MM.1S (cell line): ENCODE measurements around the gene ZNF628.

Experiments
- DNase-seq: peaks from one replicate; pipeline ENCODE4 v3.0.0-alpha.2; 2015
- H2AFZ ChIP-seq: fragments of 300-600 bp; sonication (generic); 2 replicates; pipeline ENCODE4 v1.6.0; 2016; ENCODE audit warnings: antibody characterized with exemption, low read length
- H3F3A ChIP-seq: fragments of 300-600 bp; sonication (generic); 2 replicates; pipeline ENCODE4 v1.6.1; 2016; ENCODE audit warnings: mild to moderate bottlenecking, antibody characterized with exemption, low read length, moderate library complexity, mixed read lengths; ENCODE audit not compliant: insufficient read depth
- H3K27ac ChIP-seq: fragments of 300-600 bp; sonication (generic); 2 replicates; pipeline ENCODE4 v1.5.1; 2016; ENCODE audit warnings: mild to moderate bottlenecking, low read length
- H3K27me3 ChIP-seq: fragments of 300-600 bp; sonication (generic); replicated peaks from 2 replicates; pipeline ENCODE4 v1.6.0; 2016; ENCODE audit warnings: low read length; ENCODE audit not compliant: insufficient read depth
- H3K36me3 ChIP-seq: fragments of 300-600 bp; sonication (generic); replicated peaks from 2 replicates; pipeline ENCODE4 v1.6.1; 2016; ENCODE audit warnings: mild to moderate bottlenecking, low read length, mixed read lengths; ENCODE audit not compliant: insufficient read depth
- H3K4me1 ChIP-seq: fragments of 300-600 bp; sonication (generic); 2 replicates; pipeline ENCODE4 v1.6.1; 2016; ENCODE audit warnings: low read length, mixed read lengths
- H3K4me2 ChIP-seq: fragments of 300-600 bp; sonication (generic); 2 replicates; pipeline ENCODE4 v1.6.0; 2016; ENCODE audit warnings: low read depth, low read length
- H3K4me3 ChIP-seq: fragments of 300-600 bp; sonication (generic); 2 replicates; pipeline ENCODE4 v1.5.1; 2016; ENCODE audit warnings: low read length, mixed read lengths
- H3K79me2 ChIP-seq: fragments of 300-600 bp; sonication (generic); 2 replicates; pipeline ENCODE4 v1.6.1; 2016; ENCODE audit warnings: mixed run types, low read length, mixed read lengths
- H3K9ac ChIP-seq: fragments of 300-600 bp; sonication (generic); 2 replicates; pipeline ENCODE4 v1.6.1; 2016; ENCODE audit warnings: low read length, mixed read lengths
- H3K9me2 ChIP-seq: fragments of 300-600 bp; sonication (generic); replicated peaks from 2 replicates; pipeline ENCODE4 v1.6.1; 2016; ENCODE audit warnings: mild to moderate bottlenecking, low read length, mixed read lengths; ENCODE audit not compliant: insufficient read depth
- H3K9me3 ChIP-seq: fragments of 300-600 bp; sonication (generic); replicated peaks from 2 replicates; pipeline ENCODE4 v1.6.1; 2016; ENCODE audit warnings: mild to moderate bottlenecking, low read length, mixed read lengths; ENCODE audit not compliant: insufficient read depth
- H4K20me1 ChIP-seq: fragments of 300-600 bp; sonication (generic); 2 replicates; pipeline ENCODE4 v1.6.1; 2016; ENCODE audit warnings: mild to moderate bottlenecking, low read length, moderate library complexity, mixed read lengths; ENCODE audit not compliant: insufficient read depth
- EZH2 ChIP-seq: fragments of 300-600 bp; sonication (generic); optimal IDR thresholded peaks from 2 replicates; pipeline ENCODE3; 2017; ENCODE audit warnings: low read depth, mild to moderate bottlenecking, antibody characterized with exemption, low read length, mixed read lengths
- EZH2phosphoT487 ChIP-seq: fragments of 300-600 bp; sonication (generic); IDR thresholded peaks from 2 replicates; pipeline ENCODE4 v1.6.1; 2018; ENCODE audit warnings: antibody characterized with exemption, low read length
- TF ChIP-seq, protein P1 (sequence below): fragments of 300-600 bp; sonication (generic); IDR thresholded peaks from 2 replicates; pipeline ENCODE4 v1.5.1; 2016; ENCODE audit warnings: antibody characterized with exemption, low read length, mixed read lengths

The ZNF628 gene

DNA sequence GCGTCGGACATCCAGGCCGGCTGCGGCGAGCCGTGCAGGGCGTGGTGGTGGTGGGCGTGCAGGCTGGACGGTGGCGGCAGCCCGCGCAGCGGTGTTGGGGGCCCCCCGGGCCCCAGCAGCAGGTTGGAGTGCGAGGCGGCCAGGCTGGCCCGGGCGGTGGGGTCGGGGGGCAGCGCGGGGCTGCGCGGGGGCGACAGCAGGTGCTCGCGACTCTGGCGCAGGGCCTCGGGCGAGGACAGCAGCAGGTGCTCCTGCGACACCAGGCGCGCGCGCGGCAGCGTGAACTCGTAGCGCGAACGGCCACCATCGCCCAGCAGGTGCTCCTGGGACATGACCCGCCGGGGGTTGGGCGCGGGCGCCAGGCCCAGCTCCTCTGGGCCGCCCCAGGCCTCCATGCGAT, 43.1 kb upstream of the ZNF628 start:
- no peak for DNase-seq
- no peaks in the 10 kb centered on the region for H3K36me3 ChIP-seq
- H3K4me1 ChIP-seq = no peaks in the 10 kb centered on the region
- no peak overlapping the region for H2AFZ ChIP-seq
- H3K4me2 ChIP-seq = no peak overlapping the region
- H3K27ac ChIP-seq = no peak overlapping the region
- no peaks in the 10 kb centered on the region for H3F3A ChIP-seq
- peaks cover 35% of the 10 kb centered on the region for H3K27me3 ChIP-seq
- no peaks in the 10 kb centered on the region for H3K79me2 ChIP-seq
- no peaks in the 10 kb centered on the region for H3K9me3 ChIP-seq
- TF ChIP-seq, protein P1, sequence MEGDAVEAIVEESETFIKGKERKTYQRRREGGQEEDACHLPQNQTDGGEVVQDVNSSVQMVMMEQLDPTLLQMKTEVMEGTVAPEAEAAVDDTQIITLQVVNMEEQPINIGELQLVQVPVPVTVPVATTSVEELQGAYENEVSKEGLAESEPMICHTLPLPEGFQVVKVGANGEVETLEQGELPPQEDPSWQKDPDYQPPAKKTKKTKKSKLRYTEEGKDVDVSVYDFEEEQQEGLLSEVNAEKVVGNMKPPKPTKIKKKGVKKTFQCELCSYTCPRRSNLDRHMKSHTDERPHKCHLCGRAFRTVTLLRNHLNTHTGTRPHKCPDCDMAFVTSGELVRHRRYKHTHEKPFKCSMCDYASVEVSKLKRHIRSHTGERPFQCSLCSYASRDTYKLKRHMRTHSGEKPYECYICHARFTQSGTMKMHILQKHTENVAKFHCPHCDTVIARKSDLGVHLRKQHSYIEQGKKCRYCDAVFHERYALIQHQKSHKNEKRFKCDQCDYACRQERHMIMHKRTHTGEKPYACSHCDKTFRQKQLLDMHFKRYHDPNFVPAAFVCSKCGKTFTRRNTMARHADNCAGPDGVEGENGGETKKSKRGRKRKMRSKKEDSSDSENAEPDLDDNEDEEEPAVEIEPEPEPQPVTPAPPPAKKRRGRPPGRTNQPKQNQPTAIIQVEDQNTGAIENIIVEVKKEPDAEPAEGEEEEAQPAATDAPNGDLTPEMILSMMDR = no peak
- TF ChIP-seq EZH2 = no peak
- TF ChIP-seq EZH2phosphoT487 = no peak
- no peak overlapping the region for H3K4me3 ChIP-seq
- H3K9me2 ChIP-seq = no peaks in the 10 kb centered on the region
- no peak overlapping the region for H3K9ac ChIP-seq
- H4K20me1 ChIP-seq = no peaks in the 10 kb centered on the region

DNA sequence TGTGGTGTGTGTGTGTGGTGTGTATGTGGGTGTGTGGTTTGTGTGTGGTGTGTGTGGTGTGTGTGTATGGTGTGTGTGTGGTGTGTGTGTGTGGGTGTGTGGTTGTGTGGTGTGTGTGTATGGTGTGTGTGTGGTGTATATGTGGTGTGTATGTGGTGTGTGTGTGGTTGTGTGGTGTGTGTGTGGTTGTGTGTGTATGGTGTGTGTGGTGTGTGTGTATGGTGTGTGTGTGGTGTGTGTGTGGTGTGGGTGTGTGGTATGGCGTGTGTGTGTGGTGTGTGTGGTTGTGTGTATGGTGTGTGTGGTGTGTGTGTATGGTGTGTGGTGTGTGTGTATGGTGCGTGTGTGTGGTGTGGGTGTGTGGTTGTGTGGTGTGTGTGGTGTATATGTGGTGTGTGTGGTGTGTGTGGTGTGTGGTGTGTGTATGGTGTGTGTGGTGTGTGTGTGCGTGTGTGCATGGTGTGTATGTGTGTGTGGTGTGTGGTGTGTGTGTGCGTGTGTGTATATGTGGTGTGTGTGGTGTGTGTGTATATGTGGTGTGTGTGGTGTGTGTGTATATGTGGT, 42.0 kb upstream of the ZNF628 start:
- H3K4me1 ChIP-seq = no peaks in the 10 kb centered on the region
- H3K27me3 ChIP-seq = peaks cover 30% of the 10 kb centered on the region
- H3K79me2 ChIP-seq = no peaks in the 10 kb centered on the region
- no peaks in the 10 kb centered on the region for H4K20me1 ChIP-seq
- H3K27ac ChIP-seq = no peak overlapping the region
- no peak overlapping the region for H3K4me2 ChIP-seq
- no peak overlapping the region for H3K4me3 ChIP-seq
- no peak overlapping the region for H2AFZ ChIP-seq
- H3K9me3 ChIP-seq = no peaks in the 10 kb centered on the region
- TF ChIP-seq EZH2 (no peak), EZH2phosphoT487 (no peak)
- TF ChIP-seq, protein P1 = no peak
- H3K9ac ChIP-seq = no peak overlapping the region
- no peaks in the 10 kb centered on the region for H3F3A ChIP-seq
- DNase-seq = no peak
- no peaks in the 10 kb centered on the region for H3K36me3 ChIP-seq
- no peaks in the 10 kb centered on the region for H3K9me2 ChIP-seq

GRCh38 chr19:55435020-55435419, 41.4 kb upstream of the ZNF628 start:
- H3K9me3 ChIP-seq = no peaks in the 10 kb centered on the region
- no peak overlapping the region for H2AFZ ChIP-seq
- H3K9ac ChIP-seq = no peak overlapping the region
- H3K4me3 ChIP-seq = no peak overlapping the region
- H3K27ac ChIP-seq = no peak overlapping the region
- TF ChIP-seq, protein P1 = no peak
- TF ChIP-seq EZH2 (no peak), EZH2phosphoT487 (no peak)
- H3K36me3 ChIP-seq = no peaks in the 10 kb centered on the region
- no peak overlapping the region for H3K4me2 ChIP-seq
- H3K9me2 ChIP-seq = no peaks in the 10 kb centered on the region
- H3K79me2 ChIP-seq = no peaks in the 10 kb centered on the region
- H3K27me3 ChIP-seq = peaks cover 25% of the 10 kb centered on the region
- H3F3A ChIP-seq = no peaks in the 10 kb centered on the region
- H3K4me1 ChIP-seq = no peaks in the 10 kb centered on the region
- no peak for DNase-seq
- no peaks in the 10 kb centered on the region for H4K20me1 ChIP-seq
